Activated T-helper 1 cell treated with anti-CD3 and anti-CD28 coated beads, Interleukin-2, amount 50 U/mL, for 16 hours (primary cell): ENCODE measurements around the gene NT5C2.
A peak's percentile ranks its signal among the peaks of the same experiment; 100 is the strongest.

Experiments used
- DNase-seq, 2 donors: peaks; one replicate each; pipeline ENCODE4 v3.0.0-alpha.2; 2020; ENCODE audit warnings: low read depth in 1 of 2, low spot score in 1 of 2

Gene NT5C2

GRCh38 chr10:103066141-103067098 is 126.7 kb downstream of the NT5C2 start:
- DNase-seq: no peak

GRCh38 chr10:103064956-103065355 is 128.1 kb downstream of the NT5C2 start:
- DNase-seq: no peak

GRCh38 chr10:103062854-103063590 is 130.1 kb downstream of the NT5C2 start:
- no peak for DNase-seq

GRCh38 chr10:103060575-103060974 is 132.5 kb downstream of the NT5C2 start:
- DNase-seq: no peak

GRCh38 chr10:103058034-103058433 is 135.0 kb downstream of the NT5C2 start:
- DNase-seq: no peak

- DNase-seq: no peak
Observed at GRCh38 chr10:103055105-103055504, 138.0 kb downstream of the NT5C2 start.

GRCh38 chr10:103054621-103055020 is 138.5 kb downstream of the NT5C2 start:
- no peak for DNase-seq

- peak in 1 of 2 donors; percentile 19 for DNase-seq
Observed at GRCh38 chr10:103053659-103054581, 139.2 kb downstream of the NT5C2 start.

- no peak for DNase-seq
Observed at GRCh38 chr10:103049237-103049636, 143.8 kb downstream of the NT5C2 start.

GRCh38 chr10:103047381-103047780 is 145.7 kb downstream of the NT5C2 start:
- no peak for DNase-seq

GRCh38 chr10:103045961-103046360 is 147.1 kb downstream of the NT5C2 start:
- no peak for DNase-seq

- DNase-seq: no peak
Observed at GRCh38 chr10:103044942-103045489, 148.1 kb downstream of the NT5C2 start.

GRCh38 chr10:103042908-103043307 is 150.2 kb downstream of the NT5C2 start:
- DNase-seq: no peak

GRCh38 chr10:103042129-103042528 is 150.9 kb downstream of the NT5C2 start:
- no peak for DNase-seq

- DNase-seq: no peak
Observed at GRCh38 chr10:103041391-103041790, 151.7 kb downstream of the NT5C2 start.

GRCh38 chr10:103040418-103040817 is 152.7 kb downstream of the NT5C2 start:
- DNase-seq: no peak

GRCh38 chr10:103038570-103038969 is 154.5 kb downstream of the NT5C2 start:
- DNase-seq: no peak
